Measurements from ENCODE around the gene UBXN11. TPM values are rescaled to one million over a fixed set of nuclear protein-coding genes. Genes with fewer than 3 reads are reported as not detected.
A peak's percentile ranks its signal among the peaks of the same experiment; 100 is the strongest.
"Not testable (repeated sequence)": the region's sequence is repeated elsewhere in the genome, so short reads cannot be mapped to it uniquely, and the experiment has no call there.

The UBXN11 gene
- total RNA-seq, 1 donor from 2014 or later: 12.8 TPM

DNA sequence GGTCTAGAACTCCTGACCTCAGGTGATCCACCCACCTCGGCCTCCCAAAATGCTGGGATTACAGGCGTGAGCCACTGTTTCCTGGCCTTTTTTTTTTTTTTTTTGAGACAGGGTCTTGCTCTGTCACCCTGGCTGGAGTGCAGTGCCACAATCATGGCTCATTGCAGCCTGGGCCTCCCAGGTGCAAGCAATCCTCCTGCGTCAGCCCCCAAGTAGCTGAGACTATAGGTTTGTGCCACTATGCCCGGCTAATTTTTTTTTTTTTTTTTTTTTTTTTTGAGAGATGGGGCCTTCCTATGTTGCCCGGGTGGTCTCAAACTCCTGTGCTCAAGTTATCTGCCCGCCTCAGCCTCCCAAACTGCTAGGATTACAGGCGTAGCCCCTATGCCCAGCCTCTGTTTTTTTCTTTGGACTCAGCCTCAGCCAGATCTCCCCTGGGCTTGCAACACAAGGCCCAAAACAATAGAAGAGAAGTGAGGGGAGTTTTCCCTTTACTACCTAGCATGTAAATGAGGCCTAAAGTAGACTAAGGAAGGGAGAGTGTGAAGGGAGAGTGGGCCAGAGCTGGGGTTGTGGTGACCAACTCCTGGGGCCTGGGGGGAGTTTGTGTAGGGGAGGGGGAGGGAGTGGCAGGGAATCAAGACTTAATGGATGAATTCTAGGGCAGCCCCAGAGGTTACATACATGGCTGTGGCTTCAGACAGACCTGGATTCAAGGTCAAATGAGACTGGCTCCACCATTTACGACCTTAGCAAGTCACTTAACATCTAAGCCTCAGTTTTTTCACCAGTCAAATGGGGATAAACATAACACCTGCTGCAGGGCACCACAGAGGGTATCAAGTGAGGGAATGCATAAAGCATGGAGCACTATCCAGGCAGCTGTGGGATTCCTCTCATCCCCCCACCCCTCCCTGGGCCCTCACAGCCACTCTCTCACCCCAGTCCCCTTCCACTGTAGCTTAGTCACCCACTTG is 9.7 kb upstream of the UBXN11 start:
- Mint-ChIP-seq H3K4me3 (ENCODE audit: unreplicated experiment) (no peak overlapping the region), H3K27ac (ENCODE audit: unreplicated experiment) (no peak overlapping the region), H3K36me3 (ENCODE audit: low read depth, unreplicated experiment) (no peaks in the 10 kb centered on the region), H3K27me3 (ENCODE audit: low read depth, unreplicated experiment) (peaks cover 21% of the 10 kb centered on the region), H3K4me1 (ENCODE audit: low read depth, unreplicated experiment) (peaks cover 6% of the 10 kb centered on the region), H3K9me3 (ENCODE audit: unreplicated experiment) (no peaks in the 10 kb centered on the region)
- Histone ChIP-seq H3K9me3 (ENCODE audit: insufficient read depth, low read depth, low read length) (no peaks in the 10 kb centered on the region), H3K4me1 (ENCODE audit: insufficient read depth, low read length) (peaks cover 1% of the 10 kb centered on the region), H3K9ac (ENCODE audit: low read length) (no peak overlapping the region), H3K4me3 (ENCODE audit: insufficient read depth, low read depth, low read length) (no peak overlapping the region), H3K79me2 (ENCODE audit: insufficient read depth, low read length) (no peaks in the 10 kb centered on the region), H3K4me2 (ENCODE audit: low read length) (no peak overlapping the region), H2AFZ (ENCODE audit: low read depth, low read length) (no peak overlapping the region), H4K20me1 (ENCODE audit: insufficient read depth, low read length) (no peaks in the 10 kb centered on the region), H3K27ac (ENCODE audit: low read depth, low read length) (no peak overlapping the region), H3K27me3 (ENCODE audit: insufficient read depth, low read length) (peaks cover 3% of the 10 kb centered on the region), H3K36me3 (ENCODE audit: insufficient read depth, low read length) (no peaks in the 10 kb centered on the region)
- TF ChIP-seq, protein P1, sequence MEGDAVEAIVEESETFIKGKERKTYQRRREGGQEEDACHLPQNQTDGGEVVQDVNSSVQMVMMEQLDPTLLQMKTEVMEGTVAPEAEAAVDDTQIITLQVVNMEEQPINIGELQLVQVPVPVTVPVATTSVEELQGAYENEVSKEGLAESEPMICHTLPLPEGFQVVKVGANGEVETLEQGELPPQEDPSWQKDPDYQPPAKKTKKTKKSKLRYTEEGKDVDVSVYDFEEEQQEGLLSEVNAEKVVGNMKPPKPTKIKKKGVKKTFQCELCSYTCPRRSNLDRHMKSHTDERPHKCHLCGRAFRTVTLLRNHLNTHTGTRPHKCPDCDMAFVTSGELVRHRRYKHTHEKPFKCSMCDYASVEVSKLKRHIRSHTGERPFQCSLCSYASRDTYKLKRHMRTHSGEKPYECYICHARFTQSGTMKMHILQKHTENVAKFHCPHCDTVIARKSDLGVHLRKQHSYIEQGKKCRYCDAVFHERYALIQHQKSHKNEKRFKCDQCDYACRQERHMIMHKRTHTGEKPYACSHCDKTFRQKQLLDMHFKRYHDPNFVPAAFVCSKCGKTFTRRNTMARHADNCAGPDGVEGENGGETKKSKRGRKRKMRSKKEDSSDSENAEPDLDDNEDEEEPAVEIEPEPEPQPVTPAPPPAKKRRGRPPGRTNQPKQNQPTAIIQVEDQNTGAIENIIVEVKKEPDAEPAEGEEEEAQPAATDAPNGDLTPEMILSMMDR (IDR thresholded peaks at IDR 0.05; ENCODE audit: insufficient read depth, low read depth, low read length): no peak
- TF ChIP-seq EZH2 (IDR thresholded peaks at IDR 0.05; ENCODE audit: insufficient read depth, low read length): no peak
- DNase-seq (ENCODE audit: low read depth) (no peak), FAIRE-seq (no peak)

DNA sequence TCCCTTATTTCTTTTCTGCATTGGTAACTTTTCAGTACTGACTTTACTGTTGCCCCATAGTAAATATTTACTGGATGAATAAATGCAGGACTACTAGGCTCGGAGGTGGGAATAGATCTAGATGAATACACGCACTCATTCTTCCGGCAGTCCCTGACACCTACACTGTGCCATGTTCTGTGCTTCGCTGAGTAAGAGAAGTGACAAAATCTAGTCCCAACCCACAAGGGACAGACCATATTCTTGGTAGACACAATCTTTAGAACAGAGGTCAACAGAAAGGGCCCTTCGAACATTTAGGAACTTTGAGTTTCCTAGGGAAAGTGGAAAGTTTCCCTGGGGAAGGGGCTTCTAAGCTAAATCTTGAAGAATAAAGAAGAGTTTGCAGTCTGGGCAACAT is 8.1 kb upstream of the UBXN11 start:
- Histone ChIP-seq H2AFZ (ENCODE audit: low read depth, low read length) (no peak overlapping the region), H3K4me1 (ENCODE audit: insufficient read depth, low read length) (no peaks in the 10 kb centered on the region), H3K36me3 (ENCODE audit: insufficient read depth, low read length) (no peaks in the 10 kb centered on the region), H3K9ac (ENCODE audit: low read length) (no peak overlapping the region), H3K4me2 (ENCODE audit: low read length) (no peak overlapping the region), H3K4me3 (ENCODE audit: insufficient read depth, low read depth, low read length) (no peak overlapping the region), H3K27me3 (ENCODE audit: insufficient read depth, low read length) (peaks cover 3% of the 10 kb centered on the region), H3K27ac (ENCODE audit: low read depth, low read length) (no peak overlapping the region), H3K79me2 (ENCODE audit: insufficient read depth, low read length) (no peaks in the 10 kb centered on the region), H4K20me1 (ENCODE audit: insufficient read depth, low read length) (no peaks in the 10 kb centered on the region), H3K9me3 (ENCODE audit: insufficient read depth, low read depth, low read length) (no peaks in the 10 kb centered on the region)
- Mint-ChIP-seq H3K36me3 (ENCODE audit: low read depth, unreplicated experiment) (no peaks in the 10 kb centered on the region), H3K9me3 (ENCODE audit: unreplicated experiment) (no peaks in the 10 kb centered on the region), H3K27ac (ENCODE audit: unreplicated experiment) (no peak overlapping the region), H3K27me3 (ENCODE audit: low read depth, unreplicated experiment) (peaks cover 21% of the 10 kb centered on the region), H3K4me1 (ENCODE audit: low read depth, unreplicated experiment) (peaks cover 4% of the 10 kb centered on the region), H3K4me3 (ENCODE audit: unreplicated experiment) (no peak overlapping the region)
- no peak for FAIRE-seq
- DNase-seq (ENCODE audit: low read depth): no peak
- no peak for TF ChIP-seq EZH2 (IDR thresholded peaks at IDR 0.05; ENCODE audit: insufficient read depth, low read length)
- TF ChIP-seq, protein P1 (IDR thresholded peaks at IDR 0.05; ENCODE audit: insufficient read depth, low read depth, low read length): no peak

- H3K4me3 ChIP-seq (ENCODE audit: insufficient read depth, low read depth, low read length); H3K4me1 ChIP-seq (ENCODE audit: insufficient read depth, low read length); H3K36me3 ChIP-seq (ENCODE audit: insufficient read depth, low read length); H3K27ac ChIP-seq (ENCODE audit: low read depth, low read length); H3K4me3 Mint-ChIP-seq (ENCODE audit: unreplicated experiment); FAIRE-seq; DNase-seq (ENCODE audit: low read depth); H3K36me3 Mint-ChIP-seq (ENCODE audit: low read depth, unreplicated experiment); H3K79me2 ChIP-seq (ENCODE audit: insufficient read depth, low read length); H3K9me3 ChIP-seq (ENCODE audit: insufficient read depth, low read depth, low read length); H4K20me1 ChIP-seq (ENCODE audit: insufficient read depth, low read length); H3K4me1 Mint-ChIP-seq (ENCODE audit: low read depth, unreplicated experiment); H3K9me3 Mint-ChIP-seq (ENCODE audit: unreplicated experiment); H3K27me3 ChIP-seq (ENCODE audit: insufficient read depth, low read length); H3K9ac ChIP-seq (ENCODE audit: low read length); H3K4me2 ChIP-seq (ENCODE audit: low read length): not testable (repeated sequence)
- H3K27me3 Mint-ChIP-seq (ENCODE audit: low read depth, unreplicated experiment): peaks cover 11% of the 10 kb centered on the region
- H2AFZ ChIP-seq (ENCODE audit: low read depth, low read length): peak overlapping the region; percentile 32
- peak overlapping the region; percentile 81 for H3K27ac Mint-ChIP-seq (ENCODE audit: unreplicated experiment)
Measured at GRCh38 chr1:26307966-26308899, 1.8 kb upstream of the UBXN11 start.

Measured in astrocyte (in vitro differentiated cells and primary cell).